Endothelial cell of umbilical vein (primary cell): ENCODE data around the gene MMP25. TPM values are rescaled to one million over a fixed set of nuclear protein-coding genes. Genes with fewer than 3 reads are reported as not detected.

Experiments used
- BruUV-seq: library from RNA; stranded (reverse); fragments of 400-500 nt; replicated peaks from 2 replicates; lab custom pipeline; 2021; lab: Mats Ljungman, UMichigan
- CTCF ChIA-PET: fragments of 300-600, 350-600 bp; sonication (Branson Sonifier 250); formaldehyde crosslinking; loops from one replicate; lab custom pipeline; 2021; ENCODE audit warnings: antibody characterized with exemption, inconsistent platforms; lab: Charles Lee
- POLR2A ChIA-PET: fragments of 300-600, 350-600 bp; sonication (Branson Sonifier 250); formaldehyde crosslinking; loops from one replicate; lab custom pipeline; 2021; ENCODE audit warnings: antibody characterized with exemption, inconsistent platforms; lab: Charles Lee
- DNase-seq: peaks from one replicate; pipeline ENCODE4 v3.0.0-alpha.2; 2011; ENCODE audit warnings: low read depth, low spot score
- FAIRE-seq: peaks from 2 replicates; lab custom pipeline; 2011; peaks lifted over from hg19 to GRCh38; lab: Jason Lieb, UNC
- H2AFZ ChIP-seq: 2 replicates; pipeline ENCODE4 v1.6.0; 2012; ENCODE audit warnings: low read depth, low read length, control low read depth, inconsistent platforms
- H3K27ac ChIP-seq: 2 replicates; pipeline ENCODE4 v1.5.1; 2011; ENCODE audit warnings: low read depth, mild to moderate bottlenecking, control low read depth, low read length, moderate library complexity; ENCODE audit not compliant: insufficient read depth
- H3K27me3 ChIP-seq, 2 experiments: 2 replicates each; pipeline versions ENCODE4 v1.6.0 to v1.6.1; 2011; ENCODE audit warnings: low read length in 2 of 2, mixed read lengths in 1 of 2; ENCODE audit not compliant: control insufficient read depth in 2 of 2, insufficient read depth in 2 of 2
- H3K36me3 ChIP-seq, 2 experiments: 2 replicates in 1 of 2; 3 replicates in 1 of 2; pipeline ENCODE4 v1.5.1; 2011; ENCODE audit warnings: low read length in 2 of 2, mild to moderate bottlenecking in 1 of 2, moderate library complexity in 1 of 2; ENCODE audit not compliant: control insufficient read depth in 2 of 2, insufficient read depth in 2 of 2; ENCODE audit errors: extremely low read depth in 1 of 2
- H3K4me1 ChIP-seq: 3 replicates; pipeline ENCODE4 v1.5.1; 2011; ENCODE audit warnings: mild to moderate bottlenecking, low read length; ENCODE audit not compliant: control insufficient read depth, insufficient read depth; ENCODE audit errors: extremely low read depth
- H3K4me2 ChIP-seq: 2 replicates; pipeline ENCODE4 v1.6.1; 2011; ENCODE audit warnings: low read length, control low read depth, mixed read lengths; ENCODE audit not compliant: insufficient read depth
- H3K4me3 ChIP-seq, 3 experiments: fragments of 200-600 bp in 1 of 3; sonication (generic), shearing (Covaris generic) in 1 of 3; replicated peaks in 1 of 3; 2 replicates each; pipeline ENCODE4 v1.5.1; 2011 to 2016; ENCODE audit warnings: control low read depth in 3 of 3, low read length in 3 of 3, mild to moderate bottlenecking in 2 of 3, inconsistent platforms in 1 of 3, low read depth in 1 of 3, moderate library complexity in 1 of 3; ENCODE audit not compliant: insufficient read depth in 1 of 3
- H3K79me2 ChIP-seq: 2 replicates; pipeline ENCODE4 v1.6.0; 2012; ENCODE audit warnings: low read length, inconsistent platforms; ENCODE audit not compliant: control insufficient read depth, insufficient read depth
- H3K9ac ChIP-seq: replicated peaks from 2 replicates; pipeline ENCODE3; 2011; ENCODE audit warnings: low read length, control low read depth; ENCODE audit not compliant: insufficient read depth; ENCODE audit errors: extremely low read depth
- H3K9me1 ChIP-seq: replicated peaks from 3 replicates; pipeline ENCODE4 v1.6.0; 2011; ENCODE audit warnings: mild to moderate bottlenecking, low read length; ENCODE audit not compliant: control insufficient read depth, insufficient read depth; ENCODE audit errors: extremely low read depth
- H3K9me3 ChIP-seq: replicated peaks from 2 replicates; pipeline ENCODE4 v1.5.1; 2012; ENCODE audit warnings: low read length, inconsistent platforms; ENCODE audit not compliant: control insufficient read depth, insufficient read depth
- H4K20me1 ChIP-seq: replicated peaks from 2 replicates; pipeline ENCODE3; 2011; ENCODE audit warnings: mild to moderate bottlenecking, low read length; ENCODE audit not compliant: control insufficient read depth, insufficient read depth; ENCODE audit errors: extremely low read depth
- EZH2 ChIP-seq: IDR thresholded peaks from 2 replicates; pipeline ENCODE4 v1.6.1; 2012; ENCODE audit warnings: borderline replicate concordance, low read depth, mild to moderate bottlenecking, moderate library complexity, low read length, inconsistent platforms; ENCODE audit not compliant: severe bottlenecking
- FOS ChIP-seq: IDR thresholded peaks from 2 replicates; pipeline ENCODE4 v1.6.1; 2011; ENCODE audit warnings: mild to moderate bottlenecking, low read length, moderate library complexity, borderline replicate concordance; ENCODE audit not compliant: insufficient read depth
- GATA2 ChIP-seq: IDR thresholded peaks from 2 replicates; pipeline ENCODE4 v1.7.0; 2011; ENCODE audit warnings: low read depth, mild to moderate bottlenecking, moderate library complexity, mixed read lengths, low read length; ENCODE audit not compliant: insufficient read length, insufficient read depth
- JUN ChIP-seq: IDR thresholded peaks from 2 replicates; pipeline ENCODE4 v1.6.1; 2011; ENCODE audit warnings: borderline replicate concordance, low read depth; ENCODE audit not compliant: insufficient read length, insufficient read depth
- POLR2AphosphoS5 ChIP-seq: IDR thresholded peaks from 2 replicates; pipeline ENCODE4 v1.6.1; 2012; ENCODE audit warnings: low read depth, mild to moderate bottlenecking, control low read depth, low read length, moderate library complexity; ENCODE audit not compliant: insufficient read depth
- dilution Hi-C: fragments of 300-500 bp; cut with MboI; formaldehyde crosslinking; loops from one replicate; pipeline ENCODE4 v1.15.0; 2019; ENCODE audit warnings: low sequenced_read_pairs; ENCODE audit not compliant: extremely low pct_ligation_motif_present
- intact Hi-C: fragments of 100-400 bp; cut with micrococcal nuclease; formaldehyde crosslinking; loops from one replicate; pipeline ENCODE4 v1.10.0; 2022
- polyA plus RNA-seq, 4 experiments: library from polyadenylated mRNA; depleted of rRNA in 3 of 4; stranded (reverse) in 3 of 4; unstranded in 1 of 4; fragments of >200 nt; gene quantifications; 2 replicates each; pipeline versions ENCODE4 v1.2.1 to v1.2.3, GENCODE V29; 2011 to 2012; ENCODE audit warnings: missing spikeins in 1 of 4
- total RNA-seq: library from RNA; stranded (reverse); gene quantifications from 2 replicates; pipeline ENCODE4 v1.2.3, GENCODE V29; 2021
- TF ChIP-seq, protein P1 (sequence below), 2 donors: IDR thresholded peaks; 1 replicate in 1 of 2; 2 replicates in 1 of 2; pipeline ENCODE4 v1.5.1; 2011; ENCODE audit warnings: low read length in 2 of 2, mild to moderate bottlenecking in 2 of 2, moderate library complexity in 2 of 2, control low read depth in 1 of 2, inconsistent platforms in 1 of 2, low read depth in 1 of 2; ENCODE audit not compliant: insufficient read depth in 1 of 2; ENCODE audit errors: extremely low read depth in 1 of 2

Gene MMP25
- total and polyA plus RNA-seq, 2 donors (not counting 3 experiments of a cell fraction or from before 2014, with no cell fraction given), result 0.08 to 0.35 TPM

DNA sequence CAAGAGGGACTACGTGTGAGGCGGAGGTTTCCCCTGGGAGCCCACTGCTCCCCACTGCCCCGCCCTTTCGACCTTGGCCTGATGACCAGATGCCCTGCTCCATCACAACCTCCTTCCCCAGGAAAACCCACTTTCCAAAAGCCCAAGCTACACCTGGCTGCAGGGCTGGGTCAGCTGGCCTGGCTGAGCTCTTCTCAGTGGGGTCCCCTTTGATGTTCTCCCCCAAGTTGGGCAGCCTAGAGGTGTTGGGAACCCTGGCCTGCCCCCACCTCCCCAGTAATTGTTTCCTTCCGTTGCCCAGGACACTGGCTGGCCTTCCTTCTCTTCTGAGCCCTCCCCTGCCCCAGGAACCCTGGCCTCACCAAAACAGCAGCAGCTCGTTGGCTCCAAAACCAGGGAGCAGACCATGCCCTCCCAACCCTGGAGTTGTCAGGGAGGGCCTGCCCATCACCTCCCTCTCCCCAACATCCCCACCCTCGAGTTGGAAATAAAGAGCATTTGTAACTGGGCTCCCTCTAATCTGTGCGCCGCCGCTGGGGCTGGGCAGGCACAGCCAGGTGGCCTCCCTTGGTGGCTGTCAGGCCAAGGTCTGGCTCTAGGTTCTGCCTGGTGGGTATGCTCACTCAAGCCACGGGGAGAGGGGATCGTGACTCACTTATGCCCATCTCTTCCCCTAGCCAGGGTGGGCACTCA lies 32.2 kb upstream of the MMP25 start:
- no peak overlapping the region for H3K27ac ChIP-seq
- H3K36me3 ChIP-seq, result no peaks in the 10 kb centered on the region
- FAIRE-seq (no peak), DNase-seq (no peak)
- no peak overlapping the region for H3K4me3 ChIP-seq
- POLR2A ChIA-PET, result no interaction called here
- H3K4me1 ChIP-seq, result no peaks in the 10 kb centered on the region
- intact Hi-C loops (no loop called here), dilution Hi-C loops (no loop called here)
- no peaks in the 10 kb centered on the region for H4K20me1 ChIP-seq
- H3K79me2 ChIP-seq, result no peaks in the 10 kb centered on the region
- H3K4me2 ChIP-seq, result no peak overlapping the region
- no peak overlapping the region for H3K9ac ChIP-seq
- peaks cover 21 to 22% of the 10 kb centered on the region in 2 experiments for H3K27me3 ChIP-seq
- H3K9me1 ChIP-seq, result no peaks in the 10 kb centered on the region
- no TSS peak for BruUV-seq
- no peak overlapping the region for H2AFZ ChIP-seq
- no peaks in the 10 kb centered on the region for H3K9me3 ChIP-seq
- CTCF ChIA-PET, result interaction anchor here (1.3 kb wide), 1 partner anchor 18 kb away, joined by 7 read pairs; no protein-coding TSS in a partner anchor
- TF ChIP-seq JUN, result no peak

DNA sequence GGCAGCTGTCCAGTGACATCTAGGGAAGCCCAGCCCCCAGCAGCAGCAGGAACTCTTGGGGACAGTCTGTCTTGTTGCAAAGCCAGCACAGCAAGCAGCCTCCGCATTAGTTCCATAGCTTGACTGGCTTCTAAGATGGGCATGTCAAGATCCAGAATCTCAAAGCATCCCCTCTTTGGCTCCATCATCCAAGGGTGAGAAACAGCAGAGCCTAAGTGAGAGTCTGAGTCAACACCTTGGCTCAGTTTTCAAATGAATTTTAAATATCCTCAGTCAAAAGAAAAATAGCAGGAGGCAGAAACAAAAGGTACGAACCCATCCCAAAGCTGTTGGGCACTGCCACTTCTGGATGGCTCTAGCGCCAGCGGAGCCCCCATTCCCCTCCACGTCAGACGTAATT lies 31.4 kb upstream of the MMP25 start:
- no peaks in the 10 kb centered on the region for H3K4me1 ChIP-seq
- no peaks in the 10 kb centered on the region for H3K9me3 ChIP-seq
- dilution Hi-C loops (no loop called here), intact Hi-C loops (no loop called here)
- H3K27ac ChIP-seq, result no peak overlapping the region
- no TSS peak for BruUV-seq
- H3K4me2 ChIP-seq, result no peak overlapping the region
- DNase-seq (no peak), FAIRE-seq (no peak)
- CTCF ChIA-PET, result interaction anchor here (1.3 kb wide), 1 partner anchor 17 kb away, joined by 7 read pairs; no protein-coding TSS in a partner anchor
- peaks cover 21 to 22% of the 10 kb centered on the region in 2 experiments for H3K27me3 ChIP-seq
- H3K79me2 ChIP-seq, result no peaks in the 10 kb centered on the region
- no peak overlapping the region for H3K9ac ChIP-seq
- no peaks in the 10 kb centered on the region for H3K9me1 ChIP-seq
- no peak overlapping the region for H3K4me3 ChIP-seq
- TF ChIP-seq EZH2 (no peak), POLR2AphosphoS5 (no peak), FOS (no peak), JUN (no peak), GATA2 (no peak)
- TF ChIP-seq, protein P1, sequence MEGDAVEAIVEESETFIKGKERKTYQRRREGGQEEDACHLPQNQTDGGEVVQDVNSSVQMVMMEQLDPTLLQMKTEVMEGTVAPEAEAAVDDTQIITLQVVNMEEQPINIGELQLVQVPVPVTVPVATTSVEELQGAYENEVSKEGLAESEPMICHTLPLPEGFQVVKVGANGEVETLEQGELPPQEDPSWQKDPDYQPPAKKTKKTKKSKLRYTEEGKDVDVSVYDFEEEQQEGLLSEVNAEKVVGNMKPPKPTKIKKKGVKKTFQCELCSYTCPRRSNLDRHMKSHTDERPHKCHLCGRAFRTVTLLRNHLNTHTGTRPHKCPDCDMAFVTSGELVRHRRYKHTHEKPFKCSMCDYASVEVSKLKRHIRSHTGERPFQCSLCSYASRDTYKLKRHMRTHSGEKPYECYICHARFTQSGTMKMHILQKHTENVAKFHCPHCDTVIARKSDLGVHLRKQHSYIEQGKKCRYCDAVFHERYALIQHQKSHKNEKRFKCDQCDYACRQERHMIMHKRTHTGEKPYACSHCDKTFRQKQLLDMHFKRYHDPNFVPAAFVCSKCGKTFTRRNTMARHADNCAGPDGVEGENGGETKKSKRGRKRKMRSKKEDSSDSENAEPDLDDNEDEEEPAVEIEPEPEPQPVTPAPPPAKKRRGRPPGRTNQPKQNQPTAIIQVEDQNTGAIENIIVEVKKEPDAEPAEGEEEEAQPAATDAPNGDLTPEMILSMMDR (IDR thresholded peaks at IDR 0.05; ENCODE audit: extremely low read depth in 1 of 2, insufficient read depth in 1 of 2, low read depth in 1 of 2, low read length in 2 of 2), result no peak
- H3K36me3 ChIP-seq, result no peaks in the 10 kb centered on the region
- no peak overlapping the region for H2AFZ ChIP-seq
- POLR2A ChIA-PET, result no interaction called here
- no peaks in the 10 kb centered on the region for H4K20me1 ChIP-seq
